ENCODE data around the gene KANK3. TPM values are rescaled to one million over a fixed set of nuclear protein-coding genes. Genes with fewer than 3 reads are reported as not detected.
A peak's percentile ranks its signal among the peaks of the same experiment; 100 is the strongest.
"Not testable (repeated sequence)": the region's sequence is repeated elsewhere in the genome, so short reads cannot be mapped to it uniquely, and the experiment has no call there.

KANK3 gene
- total and polyA plus RNA-seq, 2 donors = 3.3 to 6.0 TPM

DNA sequence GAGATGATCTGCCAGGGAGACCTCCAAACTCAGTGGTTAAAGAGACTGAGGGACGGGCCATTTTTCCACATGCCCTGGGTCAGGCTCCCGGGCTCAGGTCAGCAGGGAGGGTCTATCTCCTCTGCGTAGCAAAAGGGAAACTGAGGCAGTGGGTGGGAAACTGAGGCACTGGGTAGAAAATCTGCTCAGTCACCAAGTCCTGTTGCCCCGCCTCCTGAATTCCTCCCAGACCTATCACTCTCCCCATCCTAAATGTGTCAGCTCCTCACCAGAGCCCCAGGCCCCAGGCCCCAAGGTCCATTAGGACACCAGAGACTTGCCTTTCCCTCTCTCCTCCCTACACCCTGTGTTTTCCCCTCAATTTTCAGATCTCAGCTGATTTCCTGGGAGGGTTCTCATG, 37.3 kb downstream of the KANK3 start:
- Histone ChIP-seq H3K27me3 (ENCODE audit: control insufficient read depth in 2 of 2, insufficient read depth in 1 of 2, low read length in 1 of 2) (no peaks in the 10 kb centered on the region), H3K27ac (ENCODE audit: low read depth in 1 of 2, low read length in 1 of 2) (peak overlapping the region in 1 of 2 donors; percentile 40), H3K4me1 (ENCODE audit: control insufficient read depth in 2 of 2, insufficient read depth in 2 of 2, low read length in 2 of 2) (peaks cover 14 to 32% of the 10 kb centered on the region in 2 donors), H3K4me3 (ENCODE audit: low read length in 2 of 2) (no peak overlapping the region), H3K36me3 (ENCODE audit: control insufficient read depth in 2 of 2, insufficient read depth in 2 of 2, low read length in 1 of 2) (peaks cover 29 to 34% of the 10 kb centered on the region in 2 donors), H3K9me3 (ENCODE audit: control insufficient read depth in 2 of 2, insufficient read depth in 1 of 2, low read length in 1 of 2) (peaks cover 0 to 1% of the 10 kb centered on the region in 2 donors)
- no peak for DNase-seq (ENCODE audit: low read depth in 6 of 9, low spot score in 9 of 9)
- 87% methylated on average over 4 of the region's 4 CpGs for WGBS

DNA sequence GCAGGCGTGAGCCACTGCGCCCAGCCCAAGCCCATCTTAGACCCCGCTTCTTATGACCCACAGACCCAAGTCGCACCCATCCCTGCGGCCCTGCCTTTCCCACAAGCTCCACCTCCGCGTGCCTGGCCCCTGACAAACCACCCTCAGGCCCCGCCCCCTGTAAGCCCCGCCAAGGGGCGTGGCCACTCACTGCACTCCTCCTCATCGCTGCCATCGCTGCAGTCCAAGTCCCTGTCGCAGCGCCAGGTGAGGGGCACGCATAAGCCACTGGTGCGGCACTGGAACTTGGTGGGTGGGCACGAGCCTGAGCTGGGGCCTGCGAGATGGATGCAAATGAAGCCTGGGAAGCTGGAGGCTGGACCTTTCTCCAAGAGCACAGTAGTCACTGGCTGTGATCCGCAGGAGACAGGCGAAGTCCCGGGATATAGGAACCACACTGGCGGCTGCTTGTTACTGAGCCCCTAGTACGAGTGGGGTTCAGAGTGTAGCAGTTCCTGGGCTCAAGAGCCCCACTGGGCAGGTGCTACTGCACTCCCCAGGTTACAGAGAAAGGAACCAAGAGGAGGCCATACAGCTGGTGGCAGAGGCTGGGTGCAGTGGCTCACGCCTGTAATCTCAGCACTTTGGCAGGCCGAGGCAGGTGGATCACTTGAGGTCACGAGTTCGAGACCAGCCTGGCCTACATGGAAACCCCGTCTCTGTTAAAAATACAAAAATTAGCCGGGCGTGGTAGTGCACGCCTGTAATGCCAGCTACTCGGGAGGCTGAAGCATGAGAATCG, 38.0 kb downstream of the KANK3 start:
- Histone ChIP-seq H3K4me3 (ENCODE audit: low read length in 2 of 2) (no peak overlapping the region), H3K36me3 (ENCODE audit: control insufficient read depth in 2 of 2, insufficient read depth in 2 of 2, low read length in 1 of 2) (peaks cover 26% of the 10 kb centered on the region in 2 donors), H3K27ac (ENCODE audit: low read depth in 1 of 2, low read length in 1 of 2) (no peak overlapping the region), H3K9me3 (ENCODE audit: control insufficient read depth in 2 of 2, insufficient read depth in 1 of 2, low read length in 1 of 2) (peaks cover 0 to 1% of the 10 kb centered on the region in 2 donors), H3K27me3 (ENCODE audit: control insufficient read depth in 2 of 2, insufficient read depth in 1 of 2, low read length in 1 of 2) (no peaks in the 10 kb centered on the region), H3K4me1 (ENCODE audit: control insufficient read depth in 2 of 2, insufficient read depth in 2 of 2, low read length in 2 of 2) (peaks cover 14 to 32% of the 10 kb centered on the region in 2 donors)
- 89% methylated on average over 33 of the region's 33 CpGs for WGBS
- no peak for DNase-seq (ENCODE audit: low read depth in 6 of 9, low spot score in 9 of 9)

DNA sequence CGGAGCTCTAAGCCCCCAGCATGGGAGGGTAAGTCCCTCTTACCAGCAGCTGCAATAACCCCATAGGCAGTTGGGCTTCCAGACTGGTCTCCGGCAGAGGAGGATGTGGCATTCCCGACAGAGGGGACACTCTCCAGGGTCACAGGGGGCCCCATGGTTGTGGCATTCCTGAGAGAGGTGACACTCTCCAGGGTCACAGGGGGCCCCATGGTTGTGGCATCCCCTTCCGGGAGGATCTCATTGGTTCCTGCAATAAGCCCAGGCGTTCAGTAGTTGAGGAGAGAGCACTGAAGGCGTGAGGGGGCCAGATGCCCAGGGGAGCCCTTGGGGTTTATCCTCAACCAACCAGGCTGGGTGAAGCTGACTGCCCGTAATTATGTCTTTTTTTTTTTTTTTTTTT, 40.3 kb downstream of the KANK3 start:
- Histone ChIP-seq H3K27me3 (ENCODE audit: control insufficient read depth in 2 of 2, insufficient read depth in 1 of 2, low read length in 1 of 2) (no peaks in the 10 kb centered on the region), H3K4me1 (ENCODE audit: control insufficient read depth in 2 of 2, insufficient read depth in 2 of 2, low read length in 2 of 2) (peaks cover 5 to 20% of the 10 kb centered on the region in 2 donors), H3K27ac (ENCODE audit: low read depth in 1 of 2, low read length in 1 of 2) (no peak overlapping the region), H3K36me3 (ENCODE audit: control insufficient read depth in 2 of 2, insufficient read depth in 2 of 2, low read length in 1 of 2) (peaks cover 19 to 20% of the 10 kb centered on the region in 2 donors), H3K9me3 (ENCODE audit: control insufficient read depth in 2 of 2, insufficient read depth in 1 of 2, low read length in 1 of 2) (peaks cover 0 to 1% of the 10 kb centered on the region in 2 donors), H3K4me3 (ENCODE audit: low read length in 2 of 2) (no peak overlapping the region)
- no peak for DNase-seq (ENCODE audit: low read depth in 6 of 9, low spot score in 9 of 9)
- 79% methylated on average over 7 of the region's 7 CpGs for WGBS

DNA sequence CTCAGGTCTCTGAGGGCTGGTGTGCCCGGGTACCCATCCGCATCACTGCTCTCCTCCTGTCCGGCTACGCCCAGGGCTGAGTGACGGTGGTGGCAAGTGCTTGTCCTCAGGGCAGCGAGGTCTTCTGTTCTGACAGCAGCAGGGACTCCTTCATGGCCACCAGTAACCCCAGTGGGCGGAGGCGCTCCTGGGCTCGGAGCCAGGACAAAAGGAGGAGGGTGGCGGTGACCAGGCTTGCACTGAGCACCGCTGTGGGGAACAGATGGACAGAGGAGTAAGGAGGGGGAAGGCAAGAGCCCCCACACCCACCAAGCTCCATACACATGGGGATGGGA, 40.7 kb downstream of the KANK3 start:
- Histone ChIP-seq H3K4me1 (ENCODE audit: control insufficient read depth in 2 of 2, insufficient read depth in 2 of 2, low read length in 2 of 2) (peaks cover under 1 to 16% of the 10 kb centered on the region in 2 donors), H3K4me3 (ENCODE audit: low read length in 2 of 2) (no peak overlapping the region), H3K9me3 (ENCODE audit: control insufficient read depth in 2 of 2, insufficient read depth in 1 of 2, low read length in 1 of 2) (peaks cover 0 to 1% of the 10 kb centered on the region in 2 donors), H3K36me3 (ENCODE audit: control insufficient read depth in 2 of 2, insufficient read depth in 2 of 2, low read length in 1 of 2) (peaks cover 19 to 20% of the 10 kb centered on the region in 2 donors), H3K27me3 (ENCODE audit: control insufficient read depth in 2 of 2, insufficient read depth in 1 of 2, low read length in 1 of 2) (no peaks in the 10 kb centered on the region), H3K27ac (ENCODE audit: low read depth in 1 of 2, low read length in 1 of 2) (no peak overlapping the region)
- DNase-seq (ENCODE audit: low read depth in 6 of 9, low spot score in 9 of 9) = no peak
- 99% methylated on average over 11 of the region's 11 CpGs for WGBS

DNA sequence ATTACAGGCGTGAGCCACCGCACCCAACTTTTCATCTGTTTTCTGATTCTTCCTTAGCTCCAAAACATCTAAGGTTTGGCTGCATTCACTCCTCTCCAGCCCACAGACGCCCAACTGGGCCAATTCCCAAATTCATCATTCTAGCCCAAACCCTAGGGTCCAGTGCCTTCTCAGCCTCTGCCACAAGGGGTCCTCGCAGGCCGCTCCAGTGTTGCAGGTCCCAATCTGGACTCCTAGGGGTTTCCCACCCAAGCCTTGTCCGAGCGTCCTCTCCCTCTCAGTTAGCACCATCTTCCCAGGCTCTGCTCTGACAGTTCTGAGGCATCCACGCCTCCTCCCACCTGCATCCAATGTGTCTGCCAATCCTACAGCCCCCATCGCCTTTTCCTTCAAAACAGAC, 51.7 kb downstream of the KANK3 start:
- not testable (repeated sequence) for H3K27me3 ChIP-seq (ENCODE audit: control insufficient read depth in 2 of 2, insufficient read depth in 1 of 2, low read length in 1 of 2); H3K27ac ChIP-seq (ENCODE audit: low read depth in 1 of 2, low read length in 1 of 2); H3K4me1 ChIP-seq (ENCODE audit: control insufficient read depth in 2 of 2, insufficient read depth in 2 of 2, low read length in 2 of 2); H3K9me3 ChIP-seq (ENCODE audit: control insufficient read depth in 2 of 2, insufficient read depth in 1 of 2, low read length in 1 of 2); H3K36me3 ChIP-seq (ENCODE audit: control insufficient read depth in 2 of 2, insufficient read depth in 2 of 2, low read length in 1 of 2); H3K4me3 ChIP-seq (ENCODE audit: low read length in 2 of 2); DNase-seq (ENCODE audit: low read depth in 6 of 9, low spot score in 9 of 9)
- no CpG with 5 or more reads among the region's 9 CpGs for WGBS

DNA sequence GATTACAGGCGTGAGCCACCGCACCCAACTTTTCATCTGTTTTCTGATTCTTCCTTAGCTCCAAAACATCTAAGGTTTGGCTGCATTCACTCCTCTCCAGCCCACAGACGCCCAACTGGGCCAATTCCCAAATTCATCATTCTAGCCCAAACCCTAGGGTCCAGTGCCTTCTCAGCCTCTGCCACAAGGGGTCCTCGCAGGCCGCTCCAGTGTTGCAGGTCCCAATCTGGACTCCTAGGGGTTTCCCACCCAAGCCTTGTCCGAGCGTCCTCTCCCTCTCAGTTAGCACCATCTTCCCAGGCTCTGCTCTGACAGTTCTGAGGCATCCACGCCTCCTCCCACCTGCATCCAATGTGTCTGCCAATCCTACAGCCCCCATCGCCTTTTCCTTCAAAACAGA, 66.6 kb downstream of the KANK3 start:
- H3K27ac ChIP-seq (ENCODE audit: low read depth in 1 of 2, low read length in 1 of 2); H3K27me3 ChIP-seq (ENCODE audit: control insufficient read depth in 2 of 2, insufficient read depth in 1 of 2, low read length in 1 of 2); H3K4me3 ChIP-seq (ENCODE audit: low read length in 2 of 2); DNase-seq (ENCODE audit: low read depth in 6 of 9, low spot score in 9 of 9); H3K9me3 ChIP-seq (ENCODE audit: control insufficient read depth in 2 of 2, insufficient read depth in 1 of 2, low read length in 1 of 2); H3K36me3 ChIP-seq (ENCODE audit: control insufficient read depth in 2 of 2, insufficient read depth in 2 of 2, low read length in 1 of 2); H3K4me1 ChIP-seq (ENCODE audit: control insufficient read depth in 2 of 2, insufficient read depth in 2 of 2, low read length in 2 of 2): not testable (repeated sequence)
- no CpG with 5 or more reads among the region's 9 CpGs for WGBS

Other genes with a start within 250 kb of the KANK3 start
- 0.61 TPM for gene FBN3, start 193.7 kb downstream of the KANK3 start, total RNA-seq
- 0.16 TPM for gene FBN3, start 193.7 kb downstream of the KANK3 start, polyA plus RNA-seq
- gene CERS4, start 133.9 kb downstream of the KANK3 start, total RNA-seq = 21.7 TPM
- 28.5 TPM for gene CERS4, start 133.9 kb downstream of the KANK3 start, polyA plus RNA-seq
- 24.7 TPM for gene CD320, start 34.9 kb downstream of the KANK3 start, total RNA-seq
- gene CD320, start 34.9 kb downstream of the KANK3 start, polyA plus RNA-seq = 31.9 TPM
- 98.3 TPM for gene NDUFA7, start 21.9 kb downstream of the KANK3 start, total RNA-seq
- gene NDUFA7, start 21.9 kb downstream of the KANK3 start, polyA plus RNA-seq = 110 TPM
- 1,209 TPM for gene RPS28, start 21.8 kb downstream of the KANK3 start, total RNA-seq
- 1,415 TPM for gene RPS28, start 21.8 kb downstream of the KANK3 start, polyA plus RNA-seq
- 0.42 TPM for gene ANGPTL4, start 20.9 kb upstream of the KANK3 start, total RNA-seq
- 14.4 TPM for gene ANGPTL4, start 20.9 kb upstream of the KANK3 start, polyA plus RNA-seq
- gene RAB11B, start 47.1 kb upstream of the KANK3 start, total RNA-seq = 5.6 TPM
- gene RAB11B, start 47.1 kb upstream of the KANK3 start, polyA plus RNA-seq = 81.9 TPM
- gene MARCHF2, start 70.0 kb upstream of the KANK3 start, total RNA-seq = 24.5 TPM
- 30.7 TPM for gene MARCHF2, start 70.0 kb upstream of the KANK3 start, polyA plus RNA-seq
- gene HNRNPM, start 101.7 kb upstream of the KANK3 start, total RNA-seq = 92.7 TPM
- gene HNRNPM, start 101.7 kb upstream of the KANK3 start, polyA plus RNA-seq = 123 TPM
- gene PRAM1, start 159.4 kb upstream of the KANK3 start, total RNA-seq = 0.80 TPM
- 7.5 TPM for gene PRAM1, start 159.4 kb upstream of the KANK3 start, polyA plus RNA-seq
- gene ZNF414, start 170.9 kb upstream of the KANK3 start, total RNA-seq = 2.1 TPM
- gene ZNF414, start 170.9 kb upstream of the KANK3 start, polyA plus RNA-seq = 27.6 TPM
- 9.9 TPM for gene MYO1F, start 234.2 kb upstream of the KANK3 start, total RNA-seq
- 20.8 TPM for gene MYO1F, start 234.2 kb upstream of the KANK3 start, polyA plus RNA-seq